GM18861 (cell line): Measurements from ENCODE around the gene MPV17L.
"Not testable (repeated sequence)": the region's sequence is repeated elsewhere in the genome, so short reads cannot be mapped to it uniquely, and the experiment has no call there.

Experiments
- ATAC-seq: cut with Tn5 transposase; IDR thresholded peaks from one replicate; pipeline ENCODE4 v1.9.1; 2021; ENCODE audit not compliant: unreplicated experiment

Gene MPV17L

GRCh38 chr16:15450624-15451023, 55.1 kb downstream of the MPV17L start:
- no peak for ATAC-seq

GRCh38 chr16:15451098-15451731, 55.7 kb downstream of the MPV17L start:
- ATAC-seq: no peak

- no peak for ATAC-seq
Measured at GRCh38 chr16:15452246-15452855, 56.8 kb downstream of the MPV17L start.

- ATAC-seq: not testable (repeated sequence)
Measured at GRCh38 chr16:15453296-15453695, 57.7 kb downstream of the MPV17L start.

- ATAC-seq: not testable (repeated sequence)
Measured at GRCh38 chr16:15454933-15455332, 59.4 kb downstream of the MPV17L start.

- ATAC-seq: no peak
Measured at GRCh38 chr16:15457400-15457799, 61.8 kb downstream of the MPV17L start.

GRCh38 chr16:15457958-15458357, 62.4 kb downstream of the MPV17L start:
- ATAC-seq: no peak

- ATAC-seq: no peak
Measured at GRCh38 chr16:15459791-15460190, 64.2 kb downstream of the MPV17L start.

GRCh38 chr16:15460601-15461000, 65.0 kb downstream of the MPV17L start:
- no peak for ATAC-seq

GRCh38 chr16:15461376-15461775, 65.8 kb downstream of the MPV17L start:
- no peak for ATAC-seq
